SH-SY5Y (cell line): ENCODE results near the gene OR2F1.

Experiments
- GATA2 ChIP-seq: IDR thresholded peaks from 2 replicates; pipeline ENCODE4 v1.6.1; 2011; ENCODE audit warnings: mild to moderate bottlenecking, low read depth, low read length
- GATA3 ChIP-seq: IDR thresholded peaks from 2 replicates; pipeline ENCODE4 v1.6.1; 2011; ENCODE audit warnings: low read depth, mild to moderate bottlenecking, low read length, moderate library complexity

Gene OR2F1

DNA sequence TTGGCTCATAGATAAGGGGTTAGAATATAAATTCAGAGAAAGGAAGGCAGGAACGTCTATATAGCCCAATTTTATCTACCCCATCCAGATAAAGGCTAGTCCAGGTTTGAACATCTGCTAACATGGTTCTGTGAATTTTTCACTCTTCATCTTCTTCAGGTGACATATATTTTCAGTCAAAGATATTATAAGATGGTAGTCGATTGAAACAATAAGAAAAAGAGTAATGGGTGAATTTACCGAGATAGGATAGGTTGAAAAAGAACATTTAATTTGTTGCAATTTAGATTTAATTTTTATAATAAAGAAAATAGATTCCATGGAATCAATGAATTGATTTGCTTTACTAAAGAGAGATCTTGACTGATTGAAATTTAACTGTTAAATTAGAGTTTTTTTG, at the start of gene OR2F1:
OR2F1 (plus strand) TSS at position 301 of the 400 bp plus-strand sequence. CDS start 5,127 bp downstream, outside the sequence.
- TF ChIP-seq GATA3 (no peak), GATA2 (no peak)

DNA sequence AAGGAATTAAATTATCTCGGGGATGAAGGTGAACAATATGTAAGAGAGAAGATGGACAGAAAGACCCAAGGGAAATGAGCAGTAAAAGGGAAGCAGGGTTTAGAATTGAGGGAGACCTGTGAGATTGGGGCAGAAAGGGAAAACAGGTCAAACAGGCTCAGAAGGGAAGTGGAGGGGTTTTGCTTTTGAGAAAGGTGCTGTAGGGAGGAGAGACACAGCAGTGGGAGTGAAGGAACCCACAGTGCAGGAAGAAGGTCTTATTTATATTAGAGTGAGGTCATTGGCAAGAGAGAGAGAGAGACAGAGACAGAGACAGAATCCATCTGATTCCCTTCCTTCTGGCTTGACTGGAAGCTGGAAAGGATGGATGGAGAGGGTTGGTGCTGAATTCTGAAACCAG, 49.1 kb upstream of the OR2F1 start:
- TF ChIP-seq GATA2, result no peak
- TF ChIP-seq GATA3, result no peak

- TF ChIP-seq GATA3, result no peak
- no peak for TF ChIP-seq GATA2
These were observed 48.5 kb upstream of the OR2F1 start for GRCh38 chr7:143906151-143906550.

DNA sequence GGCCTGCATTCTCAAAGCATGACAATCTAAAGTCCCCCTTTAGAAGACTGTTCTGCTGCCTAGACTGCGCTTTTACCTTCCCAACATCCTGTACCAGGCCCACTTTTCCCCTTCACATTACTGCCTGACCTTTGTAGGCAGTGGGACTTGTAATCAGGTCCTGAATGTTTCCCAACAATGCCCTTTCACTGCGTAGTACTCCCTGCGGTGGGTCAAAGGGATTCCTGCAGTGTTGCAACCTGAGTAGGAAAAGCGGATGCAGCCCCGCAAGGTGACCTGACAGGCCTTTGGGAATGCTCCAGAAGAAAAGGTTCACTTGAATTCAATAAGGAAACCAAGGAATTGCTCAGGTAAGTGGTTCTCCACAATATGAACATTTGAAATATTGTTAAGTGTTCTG, 47.7 kb upstream of the OR2F1 start:
- no peak for TF ChIP-seq GATA2
- TF ChIP-seq GATA3, result no peak

DNA sequence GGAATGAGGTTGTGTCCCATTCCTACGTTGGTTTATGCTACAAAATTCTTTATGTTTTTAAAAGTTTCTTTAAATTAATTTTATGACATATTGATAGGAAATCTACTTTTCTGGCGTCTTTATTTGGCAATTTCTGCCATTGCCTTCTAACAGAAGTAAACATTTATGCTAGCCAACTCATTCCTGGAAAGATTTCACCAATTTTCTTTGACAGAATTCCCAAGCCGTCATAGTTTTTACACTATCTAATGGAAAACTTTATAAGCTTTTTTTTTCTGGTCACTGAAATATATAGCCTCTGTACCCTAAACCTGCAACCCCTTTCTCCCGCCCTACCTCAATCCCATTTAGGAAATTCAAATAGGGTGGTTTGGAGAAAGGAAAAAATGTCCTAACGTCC, 46.5 kb upstream of the OR2F1 start:
- TF ChIP-seq GATA2 (no peak), GATA3 (no peak)

- TF ChIP-seq GATA2, result no peak
- TF ChIP-seq GATA3, result no peak
These were observed 44.8 kb upstream of the OR2F1 start for GRCh38 chr7:143909863-143910262.

- TF ChIP-seq GATA3 (no peak), GATA2 (no peak)
These were observed 44.0 kb upstream of the OR2F1 start for GRCh38 chr7:143910473-143911248.

- TF ChIP-seq GATA2 (no peak), GATA3 (no peak)
These were observed 40.6 kb upstream of the OR2F1 start for GRCh38 chr7:143913945-143914615.

- TF ChIP-seq GATA3 (no peak), GATA2 (no peak)
These were observed 39.5 kb upstream of the OR2F1 start for GRCh38 chr7:143914938-143915652.

DNA sequence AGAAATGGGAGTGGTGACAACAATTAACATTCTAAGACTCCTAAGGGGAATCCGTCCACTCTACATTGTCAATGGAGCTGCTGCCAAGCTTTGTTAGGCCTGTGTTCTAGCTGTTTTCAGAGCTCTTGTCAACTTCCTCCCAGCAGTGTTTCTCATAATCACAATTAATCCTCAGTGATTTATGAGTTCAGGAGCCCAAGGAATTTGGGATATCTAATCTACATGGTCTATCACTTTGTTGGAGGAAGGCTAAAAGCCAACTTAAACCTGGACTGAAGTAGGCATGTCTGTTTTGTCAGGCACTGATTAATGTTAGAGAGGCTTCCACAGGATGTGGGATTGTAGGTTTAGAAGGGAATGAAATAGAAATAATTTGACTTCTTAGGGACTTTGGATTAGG, 29.8 kb upstream of the OR2F1 start:
- no peak for TF ChIP-seq GATA3

- no peak for TF ChIP-seq GATA2
- TF ChIP-seq GATA3, result no peak
These were observed 25.3 kb upstream of the OR2F1 start for GRCh38 chr7:143929224-143929920.

DNA sequence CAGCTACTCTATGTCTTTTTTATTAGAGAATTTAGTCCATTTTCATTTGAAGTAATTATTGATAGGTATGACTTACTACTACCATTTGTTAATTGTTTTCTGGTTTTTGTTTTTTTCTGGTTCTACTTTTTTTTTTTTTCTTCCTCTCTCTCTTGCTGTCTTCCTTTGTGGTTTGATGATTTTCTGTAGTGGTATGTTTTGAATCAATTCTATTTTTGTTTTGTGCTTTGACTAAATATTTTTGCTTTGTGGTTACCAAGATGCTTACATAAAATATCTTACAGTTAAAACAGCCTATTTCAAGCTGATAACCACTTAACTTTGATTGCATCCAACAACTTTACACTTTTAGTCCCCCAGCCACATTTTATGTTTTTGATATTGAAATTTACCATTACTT, 22.9 kb upstream of the OR2F1 start:
- TF ChIP-seq GATA3, result no peak
- TF ChIP-seq GATA2, result no peak

DNA sequence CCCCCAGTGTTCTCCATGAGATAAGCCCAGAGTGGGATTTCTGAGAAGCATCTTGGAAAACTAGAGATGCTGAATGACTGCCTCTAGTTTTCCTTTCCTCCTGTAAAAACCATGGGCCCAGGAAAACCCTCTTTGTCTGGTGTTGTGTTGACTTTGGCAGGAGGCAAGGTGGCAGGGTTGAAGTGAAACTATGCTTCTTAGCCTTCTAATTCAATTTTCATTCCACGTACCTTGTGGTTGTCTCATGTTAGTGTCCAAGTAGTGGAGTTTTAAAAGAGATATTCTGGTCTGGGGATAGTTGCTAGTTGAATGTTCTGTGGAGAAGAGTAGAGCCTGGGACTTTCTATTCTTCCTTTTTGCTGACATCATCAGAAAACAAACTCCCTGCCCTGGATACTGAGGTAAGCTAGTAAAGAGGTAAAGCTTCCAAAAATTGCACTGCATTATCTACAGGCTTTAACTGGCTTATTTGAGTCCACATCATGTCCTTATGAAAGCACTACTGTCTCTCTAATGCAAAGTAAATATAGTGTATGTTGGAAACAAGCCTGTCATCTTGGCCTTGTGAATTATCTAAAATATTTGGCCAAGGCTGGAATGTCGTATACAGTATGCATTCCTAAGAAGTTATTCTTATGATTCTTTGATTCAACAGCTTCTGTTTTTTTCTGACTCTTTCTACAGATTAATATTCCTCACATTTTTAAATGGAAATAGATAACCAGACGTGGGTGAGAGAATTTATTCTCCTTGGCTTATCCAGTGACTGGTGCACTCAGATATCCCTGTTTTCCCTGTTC, 19.9 kb upstream of the OR2F1 start, which contains the start of gene OR2F2:
OR2F2 (plus strand) TSS at position 708 of the 800 bp plus-strand sequence; CDS start at position 708, 0 bp downstream.
- TF ChIP-seq GATA2, result no peak
- no peak for TF ChIP-seq GATA3
